ENCODE results near the gene NEUROG2. TPM values are rescaled to one million over a fixed set of nuclear protein-coding genes. Genes with fewer than 3 reads are reported as not detected.
A peak's percentile ranks its signal among the peaks of the same experiment; 100 is the strongest.
"Not testable (repeated sequence)": the region's sequence is repeated elsewhere in the genome, so short reads cannot be mapped to it uniquely, and the experiment has no call there.

NEUROG2 gene
- total RNA-seq, 1 donor from 2014 or later, result not detected

DNA sequence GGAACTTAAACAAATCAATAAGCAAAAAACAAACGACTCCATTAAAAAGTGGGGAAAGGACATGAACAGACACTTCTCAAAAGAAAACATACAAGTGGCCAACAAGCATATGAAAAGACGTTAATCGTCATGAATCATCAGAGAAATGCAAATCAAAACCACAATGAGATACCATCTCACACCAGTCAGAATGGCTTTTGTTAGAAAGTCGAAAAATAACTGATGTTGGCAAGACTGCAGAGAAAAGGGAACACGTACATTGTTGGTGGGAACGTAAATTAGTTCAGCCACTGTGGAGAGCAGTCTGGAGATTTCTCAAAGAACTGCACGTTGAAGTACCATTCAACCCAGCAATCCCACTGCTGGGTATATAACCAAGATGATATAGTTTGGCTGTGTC lies 23.7 kb downstream of the NEUROG2 start:
- Histone ChIP-seq H3K4me2 (ENCODE audit: low read length) (no peak overlapping the region), H3K27ac (ENCODE audit: low read depth, low read length) (no peak overlapping the region), H3K9ac (ENCODE audit: low read length) (no peak overlapping the region), H3K9me3 (ENCODE audit: insufficient read depth, low read depth, low read length) (peaks cover 4% of the 10 kb centered on the region), H4K20me1 (ENCODE audit: insufficient read depth, low read length) (no peaks in the 10 kb centered on the region), H3K79me2 (ENCODE audit: insufficient read depth, low read length) (no peaks in the 10 kb centered on the region), H3K4me3 (ENCODE audit: insufficient read depth, low read depth, low read length) (no peak overlapping the region), H2AFZ (ENCODE audit: low read depth, low read length) (no peak overlapping the region), H3K36me3 (ENCODE audit: insufficient read depth, low read length) (no peaks in the 10 kb centered on the region), H3K4me1 (ENCODE audit: insufficient read depth, low read length) (no peaks in the 10 kb centered on the region), H3K27me3 (ENCODE audit: insufficient read depth, low read length) (no peaks in the 10 kb centered on the region)
- no peaks in the 10 kb centered on the region for H3K36me3 Mint-ChIP-seq (ENCODE audit: low read depth, unreplicated experiment)
- FAIRE-seq, result no peak
- no peak overlapping the region for H3K4me3 Mint-ChIP-seq (ENCODE audit: unreplicated experiment)
- peaks cover 7% of the 10 kb centered on the region for H3K27me3 Mint-ChIP-seq (ENCODE audit: low read depth, unreplicated experiment)
- no peaks in the 10 kb centered on the region for H3K4me1 Mint-ChIP-seq (ENCODE audit: low read depth, unreplicated experiment)
- H3K27ac Mint-ChIP-seq (ENCODE audit: unreplicated experiment), result no peak overlapping the region
- H3K9me3 Mint-ChIP-seq (ENCODE audit: unreplicated experiment), result peaks cover 24% of the 10 kb centered on the region
- no peak for TF ChIP-seq EZH2 (IDR thresholded peaks at IDR 0.05; ENCODE audit: insufficient read depth, low read length)
- TF ChIP-seq, protein P1, sequence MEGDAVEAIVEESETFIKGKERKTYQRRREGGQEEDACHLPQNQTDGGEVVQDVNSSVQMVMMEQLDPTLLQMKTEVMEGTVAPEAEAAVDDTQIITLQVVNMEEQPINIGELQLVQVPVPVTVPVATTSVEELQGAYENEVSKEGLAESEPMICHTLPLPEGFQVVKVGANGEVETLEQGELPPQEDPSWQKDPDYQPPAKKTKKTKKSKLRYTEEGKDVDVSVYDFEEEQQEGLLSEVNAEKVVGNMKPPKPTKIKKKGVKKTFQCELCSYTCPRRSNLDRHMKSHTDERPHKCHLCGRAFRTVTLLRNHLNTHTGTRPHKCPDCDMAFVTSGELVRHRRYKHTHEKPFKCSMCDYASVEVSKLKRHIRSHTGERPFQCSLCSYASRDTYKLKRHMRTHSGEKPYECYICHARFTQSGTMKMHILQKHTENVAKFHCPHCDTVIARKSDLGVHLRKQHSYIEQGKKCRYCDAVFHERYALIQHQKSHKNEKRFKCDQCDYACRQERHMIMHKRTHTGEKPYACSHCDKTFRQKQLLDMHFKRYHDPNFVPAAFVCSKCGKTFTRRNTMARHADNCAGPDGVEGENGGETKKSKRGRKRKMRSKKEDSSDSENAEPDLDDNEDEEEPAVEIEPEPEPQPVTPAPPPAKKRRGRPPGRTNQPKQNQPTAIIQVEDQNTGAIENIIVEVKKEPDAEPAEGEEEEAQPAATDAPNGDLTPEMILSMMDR (IDR thresholded peaks at IDR 0.05; ENCODE audit: insufficient read depth, low read depth, low read length), result no peak
- DNase-seq (ENCODE audit: low read depth), result peak; percentile 16

DNA sequence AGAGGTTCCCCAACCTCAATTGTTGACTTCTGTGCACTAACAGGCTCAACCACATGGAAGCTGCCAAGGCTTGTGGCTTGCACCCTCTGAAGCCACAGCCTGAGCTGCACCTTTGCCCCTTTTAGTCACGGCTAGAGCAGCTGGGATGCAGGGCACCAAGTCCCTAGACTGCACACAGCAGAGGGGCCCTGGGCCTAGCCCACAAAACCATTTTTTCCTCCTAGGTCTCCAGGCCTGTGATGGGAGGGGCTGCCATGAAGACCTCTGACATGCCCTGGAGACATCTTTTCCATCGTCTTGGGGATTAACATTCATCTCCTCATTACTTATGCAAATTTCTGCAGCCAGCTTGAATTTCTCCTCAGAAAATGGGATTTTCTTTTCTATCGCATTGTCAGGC lies 25.2 kb downstream of the NEUROG2 start:
- not testable (repeated sequence) for H3K9me3 ChIP-seq (ENCODE audit: insufficient read depth, low read depth, low read length); H3K27me3 ChIP-seq (ENCODE audit: insufficient read depth, low read length); H3K36me3 ChIP-seq (ENCODE audit: insufficient read depth, low read length); H3K4me1 ChIP-seq (ENCODE audit: insufficient read depth, low read length); H3K79me2 ChIP-seq (ENCODE audit: insufficient read depth, low read length); H3K4me2 ChIP-seq (ENCODE audit: low read length); H3K4me1 Mint-ChIP-seq (ENCODE audit: low read depth, unreplicated experiment); FAIRE-seq; H3K4me3 Mint-ChIP-seq (ENCODE audit: unreplicated experiment); H4K20me1 ChIP-seq (ENCODE audit: insufficient read depth, low read length); H3K27ac Mint-ChIP-seq (ENCODE audit: unreplicated experiment); H2AFZ ChIP-seq (ENCODE audit: low read depth, low read length); H3K4me3 ChIP-seq (ENCODE audit: insufficient read depth, low read depth, low read length); DNase-seq (ENCODE audit: low read depth); H3K27ac ChIP-seq (ENCODE audit: low read depth, low read length); H3K36me3 Mint-ChIP-seq (ENCODE audit: low read depth, unreplicated experiment); H3K9ac ChIP-seq (ENCODE audit: low read length); H3K27me3 Mint-ChIP-seq (ENCODE audit: low read depth, unreplicated experiment)
- H3K9me3 Mint-ChIP-seq (ENCODE audit: unreplicated experiment), result peaks cover 24% of the 10 kb centered on the region

DNA sequence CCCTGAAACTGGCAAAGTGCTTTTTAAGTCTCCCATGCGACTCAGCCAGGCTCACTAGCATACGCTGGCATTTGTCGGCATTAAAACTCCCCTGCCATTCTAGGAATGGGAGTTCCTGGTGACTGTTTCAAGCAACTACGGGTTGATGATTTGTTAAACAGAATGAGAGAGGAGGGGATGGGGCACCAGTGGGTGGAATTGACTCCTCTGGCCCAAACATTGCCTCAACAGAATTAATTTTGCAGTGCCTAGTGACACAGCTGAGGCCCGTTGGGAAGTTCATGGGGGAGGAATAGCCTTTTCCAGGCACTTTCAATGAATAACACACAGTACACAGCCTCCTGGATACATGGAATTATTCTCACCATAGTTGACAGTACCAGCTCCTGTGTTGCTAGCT lies 30.1 kb downstream of the NEUROG2 start:
- H3K27me3 ChIP-seq (ENCODE audit: insufficient read depth, low read length), result peaks cover 3% of the 10 kb centered on the region
- Mint-ChIP-seq H3K27ac (ENCODE audit: unreplicated experiment) (no peak overlapping the region), H3K4me1 (ENCODE audit: low read depth, unreplicated experiment) (no peaks in the 10 kb centered on the region), H3K9me3 (ENCODE audit: unreplicated experiment) (peaks cover 11% of the 10 kb centered on the region), H3K4me3 (ENCODE audit: unreplicated experiment) (no peak overlapping the region), H3K27me3 (ENCODE audit: low read depth, unreplicated experiment) (peaks cover 2% of the 10 kb centered on the region), H3K36me3 (ENCODE audit: low read depth, unreplicated experiment) (no peaks in the 10 kb centered on the region)
- no peak overlapping the region for H3K4me3 ChIP-seq (ENCODE audit: insufficient read depth, low read depth, low read length)
- H3K9me3 ChIP-seq (ENCODE audit: insufficient read depth, low read depth, low read length), result peaks cover 4% of the 10 kb centered on the region
- no peaks in the 10 kb centered on the region for H3K79me2 ChIP-seq (ENCODE audit: insufficient read depth, low read length)
- no peak overlapping the region for H3K9ac ChIP-seq (ENCODE audit: low read length)
- no peaks in the 10 kb centered on the region for H3K36me3 ChIP-seq (ENCODE audit: insufficient read depth, low read length)
- TF ChIP-seq, protein P1 (IDR thresholded peaks at IDR 0.05; ENCODE audit: insufficient read depth, low read depth, low read length), result no peak
- no peak for TF ChIP-seq EZH2 (IDR thresholded peaks at IDR 0.05; ENCODE audit: insufficient read depth, low read length)
- no peak overlapping the region for H2AFZ ChIP-seq (ENCODE audit: low read depth, low read length)
- no peak for FAIRE-seq
- H4K20me1 ChIP-seq (ENCODE audit: insufficient read depth, low read length), result no peaks in the 10 kb centered on the region
- H3K4me2 ChIP-seq (ENCODE audit: low read length), result no peak overlapping the region
- H3K27ac ChIP-seq (ENCODE audit: low read depth, low read length), result no peak overlapping the region
- H3K4me1 ChIP-seq (ENCODE audit: insufficient read depth, low read length), result no peaks in the 10 kb centered on the region
- no peak for DNase-seq (ENCODE audit: low read depth)
